Measurements from ENCODE around the gene ROBO4.

Gene ROBO4

DNA sequence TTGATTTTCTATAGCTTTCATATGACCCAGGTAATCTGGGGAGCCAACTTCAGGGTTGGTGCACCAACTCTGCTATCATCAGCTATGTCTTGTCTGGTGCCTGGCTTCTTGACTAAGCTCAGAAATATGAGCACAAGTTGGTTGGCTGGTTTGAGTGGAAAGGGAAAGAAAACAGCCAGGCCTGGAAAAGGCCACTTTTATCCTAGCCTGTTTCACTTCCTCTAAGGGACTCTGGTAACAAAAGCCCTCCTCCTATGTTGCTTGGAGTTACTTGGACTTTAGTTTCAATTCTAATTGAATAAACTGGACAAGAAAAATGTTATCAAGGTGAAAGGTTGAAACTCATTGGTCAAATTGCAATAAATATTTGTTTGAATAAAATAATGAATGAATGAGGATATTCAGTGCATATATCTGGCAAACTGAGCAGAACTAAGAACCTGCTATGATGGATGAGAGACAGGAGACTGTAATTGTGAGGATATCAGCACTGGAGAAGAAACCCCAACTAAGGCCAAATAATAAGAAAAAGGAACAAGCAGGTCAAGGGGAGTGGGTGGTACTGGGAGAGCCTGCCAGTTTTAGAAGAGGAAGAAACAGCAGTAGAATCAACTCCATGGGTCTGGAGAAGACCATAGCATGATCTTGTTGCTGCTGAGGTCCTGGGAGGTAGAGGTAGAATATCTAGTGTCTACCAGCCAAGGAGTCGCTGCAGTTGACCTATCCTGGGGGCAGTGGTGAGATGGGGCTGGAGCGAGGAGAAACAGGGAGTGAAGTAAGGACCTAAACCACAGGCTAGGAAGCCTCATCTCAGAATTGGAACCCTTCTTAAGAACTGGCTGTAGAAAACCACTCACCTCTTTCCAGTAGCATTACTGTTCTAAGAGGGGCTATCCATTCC is 8.2 kb downstream of the ROBO4 start:
- no peak for DNase-seq (ENCODE audit: low spot score)

DNA sequence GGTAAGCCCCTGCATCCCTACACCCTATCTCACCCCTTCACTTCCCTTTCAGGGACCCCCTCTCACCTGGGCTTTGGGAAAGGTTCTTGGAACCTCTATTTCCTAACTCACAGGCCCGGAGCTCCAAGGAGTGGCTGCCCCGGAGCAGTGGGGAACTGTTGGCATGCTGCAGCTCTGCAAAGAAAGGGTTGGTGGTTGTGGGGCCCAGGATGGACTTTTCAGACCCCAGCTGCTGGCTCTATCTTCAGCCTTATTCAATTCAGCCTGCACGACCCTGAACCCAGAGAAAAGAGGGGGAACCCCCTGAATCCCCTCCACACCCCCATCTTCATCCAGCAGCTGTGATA is 10.0 kb downstream of the ROBO4 start:
- no peak for DNase-seq (ENCODE audit: low spot score)

GRCh38 chr11:124886978-124887666 is 10.5 kb downstream of the ROBO4 start:
- no peak for DNase-seq (ENCODE audit: low spot score)

DNA sequence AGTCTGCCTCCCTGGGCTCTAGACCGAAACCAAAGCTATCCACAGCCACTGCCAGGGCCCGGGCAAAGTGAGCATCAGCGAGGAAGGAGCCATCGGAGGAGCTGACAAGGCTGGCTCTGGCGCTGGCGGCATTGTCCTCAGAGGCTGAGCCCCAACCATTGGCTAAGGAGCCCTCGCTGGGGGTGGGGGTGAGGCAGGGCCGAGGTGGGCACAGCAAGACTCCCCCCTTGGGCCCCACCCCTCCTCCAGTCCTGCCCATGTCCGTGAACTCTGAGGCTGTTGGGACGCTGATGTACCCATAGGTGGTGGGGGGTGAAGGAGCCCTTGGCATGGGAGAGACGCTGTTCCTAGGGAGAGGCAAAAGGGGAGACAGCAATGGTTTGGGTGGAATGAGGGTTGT is 11.2 kb downstream of the ROBO4 start:
- no peak for DNase-seq (ENCODE audit: low spot score)

DNA sequence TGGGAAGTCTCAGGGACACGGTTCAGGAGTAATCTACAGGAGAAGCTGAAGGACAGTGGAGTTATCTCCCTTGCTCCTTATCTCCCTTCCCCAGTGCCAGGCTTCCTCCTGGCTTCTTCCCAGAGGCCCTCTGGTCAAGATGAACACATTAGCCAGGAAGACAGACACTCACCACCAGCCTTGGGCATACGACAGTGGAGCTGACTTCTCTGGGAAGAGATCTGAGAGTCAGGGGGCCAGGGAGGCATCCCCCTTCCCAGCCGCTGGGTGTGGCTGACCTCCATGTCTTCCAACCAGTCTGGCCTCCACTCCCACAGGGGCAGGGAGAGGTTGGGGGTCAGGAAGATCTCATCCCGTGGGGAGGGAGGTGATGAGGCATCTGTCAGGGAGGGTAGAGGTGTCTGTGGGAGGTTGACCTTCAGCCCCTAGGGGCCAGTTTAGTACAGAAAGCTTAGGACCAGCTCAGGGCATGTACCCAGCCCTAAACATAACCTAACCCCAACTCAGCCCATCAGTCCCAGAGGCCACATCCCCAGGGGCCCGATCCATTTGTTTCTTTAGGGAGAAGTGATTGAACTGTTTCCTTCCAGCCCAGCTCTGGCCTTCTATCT is 12.7 kb downstream of the ROBO4 start:
- no peak for DNase-seq (ENCODE audit: low spot score)

GRCh38 chr11:124884340-124884739 is 13.3 kb downstream of the ROBO4 start:
- no peak for DNase-seq (ENCODE audit: low spot score)

GRCh38 chr11:124882339-124883071 is 15.2 kb downstream of the ROBO4 start:
- peak; percentile 70 for DNase-seq (ENCODE audit: low spot score)

GRCh38 chr11:124880958-124881357 is 16.7 kb downstream of the ROBO4 start:
- no peak for DNase-seq (ENCODE audit: low spot score)

GRCh38 chr11:124880290-124880611 is 17.4 kb downstream of the ROBO4 start:
- DNase-seq (ENCODE audit: low spot score): no peak

DNA sequence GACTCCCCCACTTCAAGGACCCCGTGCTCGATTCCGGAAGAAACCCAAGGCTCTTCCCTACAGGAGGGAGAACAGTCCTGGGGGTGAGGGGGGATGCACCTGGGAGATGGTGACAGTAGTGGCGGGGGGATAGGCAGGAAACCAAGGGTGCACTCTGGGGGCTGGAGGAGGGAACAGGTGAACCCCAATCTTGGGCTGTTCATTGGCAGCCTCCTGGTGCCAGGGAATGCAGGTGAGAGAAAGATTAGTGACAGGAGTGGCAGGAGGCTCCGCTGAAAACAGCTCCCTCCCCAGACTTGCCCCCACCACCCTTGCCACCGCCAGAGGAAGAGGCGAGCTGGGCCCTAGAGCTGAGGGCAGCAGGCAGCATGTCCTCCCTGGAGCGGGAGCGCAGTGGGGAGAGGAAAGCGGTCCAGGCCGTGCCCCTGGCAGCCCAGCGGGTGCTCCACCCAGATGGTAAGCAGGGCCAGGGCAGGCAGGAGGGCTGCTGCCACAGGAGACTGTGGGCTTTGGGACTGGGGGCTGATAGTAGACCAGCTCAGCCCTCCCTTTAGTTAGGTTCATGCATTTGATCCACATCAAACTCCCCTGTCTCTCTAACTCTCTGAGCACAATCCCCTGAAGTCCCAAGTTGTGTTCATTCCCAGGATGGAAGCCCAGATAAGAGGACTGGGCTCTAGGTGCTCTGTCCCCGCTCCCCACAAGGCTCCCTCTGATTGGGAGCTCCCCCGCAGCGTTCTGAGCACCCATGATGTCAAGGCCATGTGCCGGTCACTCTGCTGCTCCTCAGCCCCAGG is 18.0 kb downstream of the ROBO4 start:
- no peak for DNase-seq (ENCODE audit: low spot score)

- no peak for DNase-seq (ENCODE audit: low spot score)
Observed at GRCh38 chr11:124878759-124879492, 18.7 kb downstream of the ROBO4 start.

- DNase-seq (ENCODE audit: low spot score): no peak
Observed at GRCh38 chr11:124877910-124878758, 19.5 kb downstream of the ROBO4 start.

GRCh38 chr11:124877631-124877909 is 20.1 kb downstream of the ROBO4 start:
- DNase-seq (ENCODE audit: low spot score): no peak

DNA sequence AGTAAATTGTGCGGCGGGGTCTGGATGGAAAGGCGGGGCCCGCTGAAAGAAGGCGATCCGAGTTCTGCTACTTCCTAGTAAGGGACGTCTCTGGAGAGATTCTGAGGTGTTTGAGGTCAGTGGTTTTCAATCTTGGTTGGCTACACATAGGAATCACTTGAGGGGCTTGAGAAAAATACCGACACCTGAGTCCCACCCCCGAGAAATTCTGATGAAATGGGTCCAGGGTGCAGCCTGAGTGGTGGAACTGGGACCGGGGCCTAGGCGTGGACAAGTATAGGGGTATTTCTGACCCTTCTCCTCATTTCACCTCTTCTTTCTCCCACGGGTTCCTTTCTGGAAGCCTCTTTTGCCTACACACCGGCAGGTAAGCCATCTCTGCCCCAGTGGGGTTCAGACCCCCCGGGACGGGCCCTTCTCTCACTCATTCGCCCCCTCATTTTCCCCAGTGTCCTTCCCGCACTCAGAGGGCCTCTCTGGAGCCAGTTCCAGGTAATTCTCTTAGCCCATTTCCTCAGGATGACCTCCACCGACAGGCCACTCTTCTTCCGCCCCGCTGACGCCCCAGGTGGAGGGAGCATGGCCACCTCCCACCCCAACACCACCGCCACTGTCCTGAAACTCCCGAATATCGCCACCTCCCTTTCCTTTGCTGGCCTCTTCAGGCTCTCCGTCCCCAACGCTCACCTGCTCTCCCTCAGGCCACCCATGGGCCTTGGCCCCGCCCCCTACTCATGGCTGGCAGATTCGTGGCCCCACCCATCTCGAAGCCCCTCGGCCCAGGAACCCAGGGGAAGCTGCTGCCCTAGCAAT is 20.6 kb downstream of the ROBO4 start:
- DNase-seq (ENCODE audit: low spot score): no peak

DNA sequence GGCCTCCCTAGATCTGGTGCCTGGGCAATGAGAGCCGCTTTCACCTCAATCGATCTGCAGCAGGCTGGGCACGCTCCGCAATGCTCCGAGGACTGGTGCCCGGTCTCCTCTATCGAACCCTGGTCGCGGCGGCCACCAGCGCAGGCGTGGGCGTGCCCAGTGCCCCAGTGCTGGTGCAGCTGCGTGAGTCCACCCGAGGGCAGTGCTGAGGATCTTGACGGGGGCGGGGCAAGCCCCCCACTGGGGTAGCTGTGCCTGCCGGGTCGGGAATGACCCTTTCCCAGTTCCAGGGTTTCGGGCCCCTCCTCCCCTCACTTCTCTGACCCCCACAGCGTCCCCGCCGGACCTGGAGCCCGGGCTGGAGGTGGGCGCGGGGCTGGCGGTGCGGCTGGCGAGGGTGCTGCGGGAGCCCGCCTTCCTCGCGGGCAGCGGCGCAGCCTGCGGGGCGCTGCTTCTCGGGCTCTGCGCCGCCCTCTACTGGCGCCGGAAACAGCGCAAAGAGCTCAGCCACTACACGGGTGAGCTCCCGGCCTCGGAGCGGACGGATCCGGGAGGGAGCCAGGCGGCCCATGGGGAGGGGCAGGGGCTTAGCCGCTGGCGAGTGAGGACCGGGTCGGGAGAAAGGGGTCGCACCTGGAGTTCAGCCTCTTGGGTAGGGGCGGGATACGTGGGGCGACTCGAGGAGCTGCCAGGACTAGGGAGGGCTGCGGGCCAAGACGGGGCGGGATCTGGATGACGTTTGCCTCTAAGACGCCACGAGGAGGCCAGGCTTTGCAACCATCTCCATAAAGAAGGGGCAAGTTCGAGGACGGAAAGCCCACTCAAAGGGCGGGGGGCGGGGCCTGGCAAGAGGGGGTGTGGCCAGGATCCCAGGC is 21.5 kb downstream of the ROBO4 start:
- DNase-seq (ENCODE audit: low spot score): peak; percentile 97

- DNase-seq (ENCODE audit: low spot score): no peak
Observed at GRCh38 chr11:124875401-124875800, 22.3 kb downstream of the ROBO4 start.

- DNase-seq (ENCODE audit: low spot score): no peak
Observed at GRCh38 chr11:124874571-124875255, 23.0 kb downstream of the ROBO4 start.

GRCh38 chr11:124873951-124874350 is 23.7 kb downstream of the ROBO4 start:
- no peak for DNase-seq (ENCODE audit: low spot score)
